HG03469 (cell line): ENCODE results near the gene TMIGD2.
A peak's percentile ranks its signal among the peaks of the same experiment; 100 is the strongest.
"Not testable (repeated sequence)": the region's sequence is repeated elsewhere in the genome, so short reads cannot be mapped to it uniquely, and the experiment has no call there.

ENCODE experiments used
- ATAC-seq: cut with Tn5 transposase; IDR thresholded peaks from one replicate; pipeline ENCODE4 v1.9.1; 2021; ENCODE audit warnings: mild to moderate bottlenecking, moderate library complexity, moderate number of reproducible peaks; ENCODE audit not compliant: unreplicated experiment

The TMIGD2 gene

DNA sequence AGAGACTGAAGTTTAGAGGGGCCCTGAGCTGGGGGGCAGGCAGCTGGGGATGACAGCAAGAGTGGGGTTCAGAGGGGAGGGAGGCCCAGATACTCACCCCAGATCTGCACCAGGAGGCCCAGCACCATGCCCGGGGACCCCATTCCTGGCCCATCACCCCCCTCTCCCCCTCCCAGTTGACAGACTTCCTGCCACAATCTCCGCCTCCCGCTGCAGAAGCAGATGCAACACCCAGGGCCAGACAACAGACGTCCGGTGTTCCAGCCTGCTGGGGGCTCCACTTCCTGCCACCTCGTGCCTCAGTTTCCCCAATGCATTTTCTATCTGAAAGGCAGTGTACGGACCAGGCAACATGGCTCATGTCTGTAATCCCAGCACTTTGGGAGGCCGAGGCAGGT lies at the start of gene TMIGD2:
TSS of gene TMIGD2 (minus strand) at position 147 of the 398 bp plus-strand sequence. CDS start at position 143, 4 bp downstream.
- ATAC-seq = no peak

GRCh38 chr19:4350726-4351125 lies 48.5 kb upstream of the TMIGD2 start:
- ATAC-seq = no peak

- no peak for ATAC-seq
Measured at GRCh38 chr19:4350111-4350510, 47.9 kb upstream of the TMIGD2 start.

- ATAC-seq = not testable (repeated sequence)
Measured at GRCh38 chr19:4349225-4349624, 47.0 kb upstream of the TMIGD2 start.

DNA sequence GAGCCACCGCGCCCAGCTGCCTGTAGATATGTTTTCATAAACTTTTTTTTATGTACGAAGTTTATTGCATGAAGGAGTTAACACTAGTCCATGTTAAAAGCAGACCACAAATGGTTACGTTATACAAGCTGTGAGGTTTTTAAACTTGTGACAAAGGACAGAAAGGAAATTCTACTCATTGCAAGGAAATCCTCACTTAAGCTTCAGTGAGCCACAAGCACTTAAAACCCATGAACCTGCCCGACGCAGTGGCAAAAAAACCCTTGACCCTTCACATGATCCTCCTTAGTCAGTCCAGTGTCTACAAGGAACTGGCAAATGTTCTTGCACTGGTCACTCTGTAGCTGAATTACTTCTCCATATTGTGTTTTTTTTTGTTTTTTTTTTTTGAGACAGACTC lies 45.3 kb upstream of the TMIGD2 start:
- ATAC-seq = no peak

DNA sequence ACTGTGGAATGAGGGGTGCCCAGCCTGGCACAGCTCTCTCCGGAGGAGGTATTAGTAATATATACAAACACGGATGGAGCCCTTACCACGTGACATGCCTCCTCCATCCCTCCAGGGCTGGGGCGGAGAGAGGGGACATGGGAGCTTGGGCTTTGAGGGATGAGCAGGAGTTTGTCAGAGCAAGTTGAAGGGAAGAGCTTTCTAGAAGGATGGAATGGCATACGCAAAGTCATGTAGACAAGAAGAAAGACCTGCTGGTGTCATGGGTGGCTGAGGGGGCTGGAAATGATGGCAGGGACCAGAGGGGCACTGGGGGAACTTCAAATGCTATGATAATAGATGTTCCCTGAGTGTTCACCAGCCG lies 43.8 kb upstream of the TMIGD2 start:
- ATAC-seq = no peak

- ATAC-seq = no peak
Measured at GRCh38 chr19:4345342-4346019, 43.3 kb upstream of the TMIGD2 start.

DNA sequence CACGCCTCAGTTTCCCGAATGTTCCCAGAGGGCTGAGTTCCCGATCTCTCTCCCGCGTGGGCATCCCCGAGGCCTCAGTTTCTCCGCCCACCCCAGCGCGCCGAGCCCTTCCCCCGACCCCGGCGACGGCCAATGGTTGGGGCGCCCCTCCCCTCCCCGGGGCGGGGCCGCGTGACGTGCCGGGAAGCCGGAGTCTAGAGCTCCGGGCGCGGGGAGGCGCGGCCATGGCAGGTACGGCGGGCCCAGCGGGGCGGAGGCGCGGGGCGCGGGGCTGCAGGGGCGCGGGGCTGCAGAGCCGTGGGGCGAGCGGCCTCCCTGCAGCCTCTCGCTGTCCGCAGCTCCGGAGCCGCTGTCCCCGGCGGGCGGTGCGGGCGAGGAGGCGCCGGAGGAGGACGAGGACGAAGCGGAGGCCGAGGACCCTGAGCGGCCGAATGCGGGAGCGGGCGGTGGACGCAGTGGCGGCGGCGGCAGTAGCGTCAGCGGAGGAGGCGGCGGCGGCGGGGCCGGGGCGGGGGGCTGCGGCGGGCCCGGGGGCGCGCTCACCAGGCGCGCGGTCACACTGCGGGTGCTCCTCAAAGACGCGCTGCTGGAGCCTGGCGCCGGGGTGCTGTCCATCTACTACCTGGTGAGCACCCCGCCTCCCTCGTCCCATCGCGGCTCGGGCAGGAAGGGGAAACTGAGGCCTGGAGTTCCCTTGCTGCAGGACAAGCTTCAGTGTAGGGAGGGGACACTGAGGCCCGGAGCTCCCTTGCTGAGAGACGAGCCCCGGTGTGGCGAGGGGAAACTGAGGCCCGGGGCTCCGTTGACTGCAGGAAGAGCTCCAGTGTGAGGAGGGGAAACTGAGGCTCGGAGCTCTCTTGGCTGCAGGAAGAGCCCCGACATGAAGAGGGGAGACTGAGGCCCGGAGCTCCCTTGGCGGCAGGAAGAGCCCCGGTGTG lies 41.5 kb upstream of the TMIGD2 start, which contains the start of gene MPND:
TSS of gene MPND (plus strand) at position 193 of the 938 bp plus-strand sequence. CDS start at position 225, 32 bp downstream.
- ATAC-seq = peak; percentile 34

- peak; percentile 70 for ATAC-seq
Measured at GRCh38 chr19:4342615-4343369, 40.6 kb upstream of the TMIGD2 start.

GRCh38 chr19:4342314-4342614 lies 40.1 kb upstream of the TMIGD2 start:
- ATAC-seq = no peak

DNA sequence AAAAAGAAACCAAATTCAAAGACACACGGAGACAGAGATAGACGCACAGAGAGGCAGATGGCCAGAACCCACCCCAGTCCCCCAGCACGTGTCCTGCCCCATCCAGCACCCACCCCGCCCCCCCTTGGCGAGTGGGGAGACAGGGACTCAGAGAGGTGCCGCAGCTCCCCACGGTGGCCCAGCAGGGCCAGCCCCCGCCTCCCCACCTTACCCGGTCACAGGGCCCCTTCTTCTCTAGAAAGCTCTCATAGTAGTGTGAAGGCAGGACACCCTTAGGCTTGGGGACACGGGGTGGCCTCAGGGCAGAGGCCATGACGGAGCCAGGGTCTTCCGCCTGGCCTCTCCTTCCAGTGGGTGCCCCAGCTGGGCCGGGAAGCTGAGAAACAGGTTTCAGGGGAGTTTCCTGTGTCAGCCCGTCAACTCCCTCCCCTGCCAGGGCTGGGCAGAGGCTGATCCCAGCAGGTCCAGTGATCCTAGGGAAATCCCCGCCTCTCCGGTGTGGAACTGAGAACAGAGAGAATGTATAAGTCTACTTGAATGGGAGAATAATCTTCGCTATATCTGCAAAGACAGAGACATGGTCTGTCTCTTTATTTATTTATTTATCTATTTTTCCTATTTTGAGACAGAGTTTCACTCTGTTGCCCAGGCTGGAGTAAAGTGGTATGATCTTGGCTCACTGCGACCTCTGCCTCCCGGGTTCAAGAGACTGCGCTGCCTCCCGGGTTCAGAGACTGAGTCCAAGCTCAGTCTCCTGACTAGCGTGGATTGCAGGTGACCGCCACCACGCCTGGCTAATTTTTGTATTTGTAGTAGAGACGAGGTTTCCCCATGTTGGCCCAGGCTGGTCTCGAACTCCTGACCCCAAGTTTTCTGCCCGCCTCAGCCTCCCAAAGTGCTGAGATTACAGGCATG lies 36.5 kb upstream of the TMIGD2 start, which contains the start of gene STAP2:
TSS of gene STAP2 (minus strand) at position 387 of the 915 bp plus-strand sequence. CDS start at position 313, 74 bp downstream.
- no peak for ATAC-seq

DNA sequence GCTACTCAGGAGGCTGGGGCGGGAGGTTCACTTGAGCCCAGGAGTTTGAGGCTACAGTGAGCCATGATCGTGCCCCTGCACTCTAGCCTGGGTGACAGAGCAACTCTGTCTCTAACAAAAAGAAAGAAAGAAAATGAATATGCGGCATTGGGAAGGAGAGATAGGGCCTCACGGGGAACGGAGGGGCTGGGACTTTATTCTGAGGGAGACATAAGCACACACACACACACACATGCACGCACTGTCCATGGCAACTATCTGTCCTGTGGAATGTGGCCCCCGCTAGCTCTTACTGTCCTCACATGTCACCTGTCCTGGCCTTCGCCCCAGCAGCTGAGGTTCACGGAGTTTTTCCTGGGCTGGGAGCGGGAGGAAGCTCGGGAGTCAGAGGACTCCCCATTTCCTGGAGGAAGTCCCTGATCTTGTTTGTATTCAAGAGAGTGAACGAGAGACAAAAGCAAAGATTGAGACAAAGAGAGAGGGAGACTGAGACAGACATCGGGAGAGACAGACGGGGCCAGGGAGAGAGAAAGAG lies 35.8 kb upstream of the TMIGD2 start:
- ATAC-seq = no peak

- ATAC-seq = no peak
Measured at GRCh38 chr19:4334929-4335570, 32.9 kb upstream of the TMIGD2 start.

GRCh38 chr19:4329858-4330257 lies 27.7 kb upstream of the TMIGD2 start:
- ATAC-seq = no peak

- ATAC-seq = not testable (repeated sequence)
Measured at GRCh38 chr19:4328991-4329681, 26.9 kb upstream of the TMIGD2 start.

DNA sequence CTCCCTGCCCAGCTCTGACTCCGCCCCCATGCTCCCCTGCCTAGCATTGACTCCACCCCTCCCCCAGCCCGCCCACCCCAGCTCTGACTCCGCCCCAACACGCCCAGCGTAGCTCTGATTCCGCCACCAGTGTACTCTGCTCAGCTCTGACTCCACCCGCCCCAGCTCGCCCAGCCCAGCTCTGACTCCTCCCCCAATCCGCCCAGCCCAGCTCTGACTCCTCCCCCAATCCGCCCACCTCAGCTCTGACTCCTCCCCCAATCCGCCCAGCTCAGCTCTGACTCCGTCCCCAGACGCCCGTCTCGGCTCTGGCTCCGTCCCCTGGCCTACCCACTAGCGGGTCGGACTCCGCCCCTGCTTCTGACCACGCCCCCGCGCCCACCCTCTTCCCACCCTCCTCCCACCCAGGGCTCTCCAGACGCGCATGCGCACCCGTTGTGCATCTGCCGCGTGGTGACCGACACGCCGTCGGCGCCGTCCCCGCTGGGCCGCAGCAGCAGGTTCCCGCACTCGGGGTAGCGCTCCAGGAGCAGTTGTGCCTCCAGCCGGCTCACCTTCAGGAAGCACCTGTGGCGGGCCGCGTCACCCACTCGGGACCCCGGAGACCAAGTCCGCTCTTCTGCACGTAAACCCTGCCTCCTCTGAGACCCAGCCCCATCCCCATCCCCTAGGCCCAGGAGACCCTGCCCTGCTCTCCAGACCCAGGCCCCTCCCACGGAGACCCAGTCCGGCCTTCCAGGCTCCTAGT lies 26.2 kb upstream of the TMIGD2 start:
- ATAC-seq = peak; percentile 35

DNA sequence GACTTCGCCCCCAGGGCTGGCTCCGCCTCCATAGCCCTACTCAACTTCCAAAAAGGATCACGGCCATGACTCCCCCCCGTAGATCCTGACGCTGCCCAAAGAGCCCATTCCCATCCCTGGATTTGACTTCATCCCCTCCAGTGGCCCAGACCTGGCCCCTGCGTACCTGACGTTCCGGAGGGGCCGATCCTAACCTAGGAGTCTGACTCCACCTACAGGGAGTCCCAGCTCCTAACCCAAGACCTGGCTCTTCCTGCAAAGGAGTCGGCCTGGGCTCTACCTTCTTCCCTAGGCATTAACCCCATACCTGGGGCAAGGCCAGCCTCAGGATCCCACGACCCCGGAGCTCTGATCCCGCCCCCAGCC lies 25.7 kb upstream of the TMIGD2 start:
- no peak for ATAC-seq

DNA sequence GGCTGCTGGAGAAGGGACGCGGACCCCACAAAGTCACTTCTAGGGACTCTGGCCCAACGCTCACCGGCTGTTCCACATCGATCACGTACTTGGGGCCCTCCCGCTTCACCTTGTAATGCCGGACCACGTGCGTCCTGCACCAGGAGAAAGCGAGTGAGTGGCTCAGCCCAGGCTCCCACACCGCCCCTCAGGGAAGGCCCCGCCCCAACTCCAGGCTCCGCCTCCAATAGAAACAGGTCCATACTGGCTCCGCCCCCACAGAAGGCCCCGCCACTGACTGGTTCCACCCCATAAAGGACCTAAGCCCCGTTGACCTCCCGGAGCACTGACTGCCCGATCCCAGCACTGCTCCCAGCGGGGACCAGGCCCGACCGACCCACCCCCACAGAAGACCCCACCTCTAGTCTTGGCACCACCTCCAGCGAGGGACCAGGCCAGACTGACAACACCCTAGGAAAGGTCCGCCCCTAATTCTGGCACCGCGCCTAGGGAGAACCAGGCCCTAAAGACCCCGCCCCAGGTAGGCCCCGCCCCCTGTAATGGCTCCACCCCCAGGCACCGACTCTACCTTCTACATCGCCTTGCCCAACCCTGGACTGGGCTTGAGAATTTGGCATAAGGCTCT lies 25.2 kb upstream of the TMIGD2 start:
- ATAC-seq = no peak
